ENCODE measurements around the gene INIP. TPM values are rescaled to one million over a fixed set of nuclear protein-coding genes. Genes with fewer than 3 reads are reported as not detected.

INIP gene
- total RNA-seq, 2 experiments from 2014 or later: 7.8 to 9.1 TPM

DNA sequence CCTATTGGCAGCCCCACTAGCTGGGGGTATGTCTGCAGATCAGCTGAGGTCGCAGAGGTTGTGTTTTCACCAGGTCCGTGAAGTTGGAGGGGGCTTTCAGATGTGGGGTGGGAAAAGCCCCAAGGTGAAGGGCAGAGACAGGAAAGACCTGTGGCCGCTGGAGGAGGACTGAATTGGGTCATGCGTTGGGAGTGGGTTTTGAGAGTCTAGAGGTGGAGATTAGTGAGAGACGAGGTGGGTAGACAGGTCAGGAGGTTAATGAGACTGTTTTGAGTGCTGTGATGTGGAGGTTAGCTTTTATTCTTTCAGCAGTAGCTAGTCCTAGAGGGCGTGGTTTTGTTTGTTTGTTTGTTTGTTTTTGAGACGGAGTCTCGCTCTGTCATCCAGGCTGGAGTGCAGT lies 42.9 kb upstream of the INIP start:
- no peak overlapping the region for H3K27ac Mint-ChIP-seq
- Histone ChIP-seq H3K4me3 (ENCODE audit: low read length) (no peak overlapping the region), H3K9me3 (ENCODE audit: control insufficient read depth in 1 of 2, insufficient read depth in 1 of 2, low read length in 2 of 2) (peaks cover 0 to 3% of the 10 kb centered on the region in 2 experiments), H3K27ac (ENCODE audit: low read depth in 1 of 2, low read length in 2 of 2) (no peak overlapping the region), H3K27me3 (ENCODE audit: control insufficient read depth in 1 of 2, insufficient read depth in 2 of 2, low read length in 2 of 2) (no peaks in the 10 kb centered on the region), H3K36me3 (ENCODE audit: insufficient read depth, low read length) (peaks cover 2% of the 10 kb centered on the region), H3K4me1 (ENCODE audit: insufficient read depth, low read length) (peaks cover 26% of the 10 kb centered on the region)
- H3K36me3 Mint-ChIP-seq (ENCODE audit: low read depth): no peaks in the 10 kb centered on the region
- H3K4me1 Mint-ChIP-seq (ENCODE audit: low read depth): peaks cover 67% of the 10 kb centered on the region
- POLR2A ChIA-PET: no interaction called here
- no peaks in the 10 kb centered on the region for H3K27me3 Mint-ChIP-seq
- CTCF ChIA-PET: no interaction called here
- H3K9me3 Mint-ChIP-seq: no peaks in the 10 kb centered on the region
- H3K4me3 Mint-ChIP-seq: no peak overlapping the region
- TF ChIP-seq, protein P1, sequence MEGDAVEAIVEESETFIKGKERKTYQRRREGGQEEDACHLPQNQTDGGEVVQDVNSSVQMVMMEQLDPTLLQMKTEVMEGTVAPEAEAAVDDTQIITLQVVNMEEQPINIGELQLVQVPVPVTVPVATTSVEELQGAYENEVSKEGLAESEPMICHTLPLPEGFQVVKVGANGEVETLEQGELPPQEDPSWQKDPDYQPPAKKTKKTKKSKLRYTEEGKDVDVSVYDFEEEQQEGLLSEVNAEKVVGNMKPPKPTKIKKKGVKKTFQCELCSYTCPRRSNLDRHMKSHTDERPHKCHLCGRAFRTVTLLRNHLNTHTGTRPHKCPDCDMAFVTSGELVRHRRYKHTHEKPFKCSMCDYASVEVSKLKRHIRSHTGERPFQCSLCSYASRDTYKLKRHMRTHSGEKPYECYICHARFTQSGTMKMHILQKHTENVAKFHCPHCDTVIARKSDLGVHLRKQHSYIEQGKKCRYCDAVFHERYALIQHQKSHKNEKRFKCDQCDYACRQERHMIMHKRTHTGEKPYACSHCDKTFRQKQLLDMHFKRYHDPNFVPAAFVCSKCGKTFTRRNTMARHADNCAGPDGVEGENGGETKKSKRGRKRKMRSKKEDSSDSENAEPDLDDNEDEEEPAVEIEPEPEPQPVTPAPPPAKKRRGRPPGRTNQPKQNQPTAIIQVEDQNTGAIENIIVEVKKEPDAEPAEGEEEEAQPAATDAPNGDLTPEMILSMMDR (IDR thresholded peaks at IDR 0.05): no peak
- ATAC-seq (ENCODE audit: poor library complexity): no peak
- no peak for DNase-seq
- intact Hi-C loops (cut with DNase I, micrococcal nuclease): no loop called here

DNA sequence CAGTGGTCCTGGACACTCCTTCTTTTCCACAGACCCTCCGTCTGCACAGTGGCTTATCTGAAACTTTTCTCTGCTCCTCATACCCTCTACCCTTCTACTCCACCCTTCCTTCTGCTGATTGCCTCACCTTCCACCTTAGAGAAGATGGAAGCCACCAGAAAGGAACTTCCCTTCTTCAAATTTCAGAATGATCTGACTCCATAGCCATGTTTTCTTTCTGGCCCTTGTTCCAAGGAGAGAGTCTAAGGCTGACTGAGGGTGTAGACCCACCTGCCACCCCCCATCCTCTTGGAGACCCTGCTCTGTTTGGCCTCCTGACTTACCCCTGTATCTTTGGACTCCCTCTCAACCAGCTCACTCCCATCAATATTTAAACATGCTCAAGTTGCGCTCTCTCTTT lies 40.0 kb upstream of the INIP start:
- H3K27ac ChIP-seq (ENCODE audit: low read depth in 1 of 2, low read length in 2 of 2): no peak overlapping the region
- TF ChIP-seq, protein P1 (IDR thresholded peaks at IDR 0.05): no peak
- no peaks in the 10 kb centered on the region for H3K36me3 Mint-ChIP-seq (ENCODE audit: low read depth)
- no peaks in the 10 kb centered on the region for H3K27me3 Mint-ChIP-seq
- H3K27ac Mint-ChIP-seq: no peak overlapping the region
- no peak overlapping the region for H3K4me3 Mint-ChIP-seq
- no peaks in the 10 kb centered on the region for H3K9me3 ChIP-seq (ENCODE audit: control insufficient read depth in 1 of 2, insufficient read depth in 1 of 2, low read length in 2 of 2)
- no peak overlapping the region for H3K4me3 ChIP-seq (ENCODE audit: low read length)
- H3K36me3 ChIP-seq (ENCODE audit: insufficient read depth, low read length): peaks cover 2% of the 10 kb centered on the region
- ATAC-seq (ENCODE audit: poor library complexity) (no peak), DNase-seq (no peak)
- CTCF ChIA-PET: no interaction called here
- intact Hi-C loops (cut with DNase I, micrococcal nuclease): loop anchor here in 1 of 2 experiments (10.0 kb wide), 1 partner anchor 863 kb away; the partner anchor contains the start of gene UGCG
- POLR2A ChIA-PET: no interaction called here
- H3K4me1 ChIP-seq (ENCODE audit: insufficient read depth, low read length): peaks cover 55% of the 10 kb centered on the region
- H3K4me1 Mint-ChIP-seq (ENCODE audit: low read depth): peaks cover 78% of the 10 kb centered on the region
- no peaks in the 10 kb centered on the region for H3K9me3 Mint-ChIP-seq
- no peaks in the 10 kb centered on the region for H3K27me3 ChIP-seq (ENCODE audit: control insufficient read depth in 1 of 2, insufficient read depth in 2 of 2, low read length in 2 of 2)

DNA sequence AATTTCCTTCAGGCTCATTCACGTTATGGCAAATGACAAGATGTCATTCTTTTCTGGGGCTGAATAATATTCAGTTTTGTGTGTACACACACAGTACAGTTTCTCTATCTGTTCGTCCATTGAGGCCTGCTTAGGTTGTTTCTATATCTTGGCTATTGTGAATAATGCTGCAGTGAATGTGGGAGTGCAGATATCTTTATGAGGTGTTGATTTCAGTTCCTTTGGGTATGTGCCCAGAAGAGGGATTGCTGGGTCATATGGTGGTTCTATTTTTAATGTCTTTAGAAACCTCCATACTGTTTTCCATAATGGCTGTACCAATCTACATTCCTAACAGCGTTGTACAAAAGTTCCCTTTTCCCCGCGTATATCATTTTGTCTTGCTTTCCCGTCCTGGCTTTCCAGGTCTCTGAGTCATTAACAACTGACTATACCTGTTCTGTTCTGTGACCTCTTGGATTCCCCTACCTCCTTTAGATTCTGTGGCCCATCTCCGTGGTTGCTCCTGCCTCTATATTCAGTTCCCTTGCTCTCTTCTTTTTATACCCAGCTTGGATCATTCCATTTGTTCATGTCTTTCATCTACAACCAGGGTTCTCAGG lies 39.5 kb upstream of the INIP start:
- TF ChIP-seq, protein P1 (IDR thresholded peaks at IDR 0.05): no peak
- H3K4me1 ChIP-seq (ENCODE audit: insufficient read depth, low read length): peaks cover 60% of the 10 kb centered on the region
- H3K9me3 ChIP-seq (ENCODE audit: control insufficient read depth in 1 of 2, insufficient read depth in 1 of 2, low read length in 2 of 2): no peaks in the 10 kb centered on the region
- Mint-ChIP-seq H3K4me1 (ENCODE audit: low read depth) (peaks cover 80% of the 10 kb centered on the region), H3K9me3 (no peaks in the 10 kb centered on the region), H3K27me3 (no peaks in the 10 kb centered on the region), H3K36me3 (ENCODE audit: low read depth) (no peaks in the 10 kb centered on the region), H3K27ac (no peak overlapping the region), H3K4me3 (no peak overlapping the region)
- no peak overlapping the region for H3K27ac ChIP-seq (ENCODE audit: low read depth in 1 of 2, low read length in 2 of 2)
- H3K36me3 ChIP-seq (ENCODE audit: insufficient read depth, low read length): no peaks in the 10 kb centered on the region
- CTCF ChIA-PET: no interaction called here
- intact Hi-C loops (cut with DNase I, micrococcal nuclease): loop anchor here in 1 of 2 experiments (10.0 kb wide), 1 partner anchor 863 kb away; the partner anchor contains the start of gene UGCG
- POLR2A ChIA-PET: interaction anchor here (2.2 kb wide), 1 partner anchor 39 kb away, joined by 8 read pairs; the partner anchor contains the start of gene INIP
- no peaks in the 10 kb centered on the region for H3K27me3 ChIP-seq (ENCODE audit: control insufficient read depth in 1 of 2, insufficient read depth in 2 of 2, low read length in 2 of 2)
- ATAC-seq (ENCODE audit: poor library complexity) (no peak), DNase-seq (no peak)
- no peak overlapping the region for H3K4me3 ChIP-seq (ENCODE audit: low read length)

All from CD4-positive, alpha-beta T cell (primary cell).